ENCODE results near the gene CYB561D2. TPM values are rescaled to one million over a fixed set of nuclear protein-coding genes. Genes with fewer than 3 reads are reported as not detected.

Gene CYB561D2
- total RNA-seq, 2 donors from 2014 or later: 35.6 to 40.8 TPM

DNA sequence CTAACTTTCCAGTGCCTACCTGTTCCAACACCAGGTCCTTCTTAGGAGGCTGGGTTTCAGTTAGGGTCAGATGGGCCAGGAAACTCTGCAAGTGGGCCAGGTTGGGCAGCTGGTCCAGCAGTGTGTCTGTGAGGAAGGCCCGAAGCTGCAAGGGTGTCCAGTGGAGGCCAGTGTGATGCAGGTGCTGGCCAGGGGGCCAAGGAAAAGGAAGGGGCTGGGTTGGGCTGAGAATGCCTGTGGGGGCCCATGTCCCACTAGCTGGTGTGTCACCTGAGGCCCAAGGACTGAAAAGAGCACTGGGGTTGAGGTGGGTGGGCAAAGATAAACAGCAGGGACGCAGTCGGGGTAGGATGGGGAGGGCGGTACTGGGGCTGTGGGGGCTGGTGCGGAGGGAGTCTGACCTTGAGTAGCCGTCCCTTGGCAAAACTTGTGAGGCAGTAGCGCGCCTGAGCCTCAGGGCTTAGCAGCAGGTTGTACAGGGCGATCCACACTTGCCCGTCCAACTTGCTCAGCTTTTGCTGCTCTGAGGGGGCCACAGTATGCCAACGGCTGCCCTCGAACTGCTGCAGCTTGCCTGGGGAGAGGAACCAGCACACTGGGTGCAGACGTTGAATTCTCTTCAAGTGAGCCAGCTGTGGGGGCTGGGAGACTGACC is 8.5 kb upstream of the CYB561D2 start:
- H3K27ac Mint-ChIP-seq: no peak overlapping the region
- H3K36me3 Mint-ChIP-seq (ENCODE audit: low read depth): peaks cover 38% of the 10 kb centered on the region
- H3K27me3 Mint-ChIP-seq: no peaks in the 10 kb centered on the region
- H3K4me3 Mint-ChIP-seq: peak overlapping the region; percentile 98
- peaks cover 16% of the 10 kb centered on the region for H3K4me1 Mint-ChIP-seq
- no peak for ATAC-seq (replicated peaks)
- H3K9me3 Mint-ChIP-seq: no peaks in the 10 kb centered on the region

DNA sequence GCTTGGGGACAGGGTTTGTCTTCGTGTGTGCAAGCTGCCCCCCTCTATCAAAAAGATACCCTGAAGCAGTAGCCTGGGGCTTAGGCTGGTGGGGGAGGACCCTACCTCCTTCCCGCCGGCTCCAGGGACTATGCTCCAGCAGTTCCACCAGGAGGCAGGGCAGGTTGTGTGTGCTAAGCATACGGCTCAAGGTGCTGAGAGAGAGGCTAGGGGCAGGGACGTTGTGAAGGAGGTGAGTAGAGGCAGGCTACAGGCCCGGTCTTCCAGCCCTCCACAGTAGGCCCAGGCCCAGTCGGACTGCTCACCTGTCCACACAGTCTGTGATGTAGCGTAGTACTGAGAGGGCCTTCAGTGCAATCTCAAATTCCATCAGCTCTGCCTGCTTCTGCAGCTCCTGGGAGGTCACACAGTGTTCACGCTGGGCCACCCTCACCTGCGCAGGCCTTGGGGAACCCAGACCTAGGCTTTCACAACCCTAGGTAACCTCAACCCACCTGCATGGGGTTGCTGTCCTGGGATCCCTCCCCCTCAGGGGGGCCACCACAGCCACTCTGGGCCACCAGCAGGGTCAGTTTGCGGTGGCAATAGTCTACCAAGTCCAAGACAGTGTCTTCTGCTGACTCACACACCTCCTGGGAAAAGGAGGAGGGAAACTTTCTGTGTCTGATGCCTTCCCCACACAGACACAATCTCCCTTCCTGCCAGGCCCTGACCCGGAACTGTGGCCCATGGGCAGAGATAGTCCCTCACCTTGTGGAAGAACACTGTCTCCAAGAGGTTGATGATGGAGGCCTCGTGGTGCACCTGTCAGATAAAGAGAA is 7.6 kb upstream of the CYB561D2 start:
- no peak overlapping the region for H3K27ac Mint-ChIP-seq
- no peak for ATAC-seq (replicated peaks)
- peaks cover 19% of the 10 kb centered on the region for H3K4me1 Mint-ChIP-seq
- H3K27me3 Mint-ChIP-seq: no peaks in the 10 kb centered on the region
- no peaks in the 10 kb centered on the region for H3K9me3 Mint-ChIP-seq
- H3K4me3 Mint-ChIP-seq: no peak overlapping the region
- peaks cover 38% of the 10 kb centered on the region for H3K36me3 Mint-ChIP-seq (ENCODE audit: low read depth)

- Mint-ChIP-seq H3K4me1 (peaks cover 16% of the 10 kb centered on the region), H3K4me3 (peak overlapping the region; percentile 80), H3K27me3 (no peaks in the 10 kb centered on the region), H3K27ac (no peak overlapping the region), H3K9me3 (no peaks in the 10 kb centered on the region), H3K36me3 (ENCODE audit: low read depth) (peaks cover 37% of the 10 kb centered on the region)
- no peak for ATAC-seq (replicated peaks)
These were observed 5.7 kb upstream of the CYB561D2 start for GRCh38 chr3:50345008-50345407.

DNA sequence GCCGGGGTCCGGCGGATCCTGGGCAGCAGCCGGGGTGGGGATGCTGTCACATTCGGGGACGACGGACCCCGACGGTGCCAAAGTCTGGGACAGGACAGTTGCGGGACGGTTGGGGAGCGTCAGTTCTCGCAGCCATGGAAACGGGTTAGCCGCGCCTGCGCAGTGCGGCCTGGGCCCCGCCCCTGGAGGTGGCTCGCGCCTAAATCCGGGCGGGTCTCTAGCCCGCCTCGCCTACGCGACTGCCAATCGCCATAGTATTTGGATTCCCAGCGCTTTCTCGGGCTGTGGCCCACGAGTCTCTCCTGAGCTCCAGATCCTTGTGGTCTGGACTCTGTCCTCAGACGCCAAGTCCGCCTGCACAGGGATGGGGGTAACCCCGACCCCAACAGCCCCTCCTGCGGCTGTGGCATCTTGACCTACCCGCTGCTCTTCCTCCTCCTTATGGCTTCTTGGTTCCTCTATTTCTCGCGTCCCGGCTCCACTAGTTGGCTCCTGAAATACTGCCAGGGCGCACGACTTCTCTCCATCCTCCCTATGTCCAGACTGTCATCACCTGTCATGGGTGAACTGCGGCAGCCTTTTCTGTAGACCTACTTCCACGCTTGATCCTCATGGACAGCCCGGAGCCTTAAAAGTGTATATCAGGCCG is 5.0 kb upstream of the CYB561D2 start, which contains the start of gene ZMYND10:
ZMYND10 (minus strand) TSS at position 147 of the 649 bp plus-strand sequence. CDS start 153 bp downstream, outside the sequence.
- H3K36me3 Mint-ChIP-seq (ENCODE audit: low read depth): peaks cover 41% of the 10 kb centered on the region
- no peak within 1 kb of the TSS for H3K27ac Mint-ChIP-seq
- peak; percentile 34 for ATAC-seq (replicated peaks)
- H3K27me3 Mint-ChIP-seq: no peaks in the 10 kb centered on the region
- H3K4me3 Mint-ChIP-seq: peak within 1 kb of the TSS; percentile 80
- H3K9me3 Mint-ChIP-seq: no peaks in the 10 kb centered on the region
- peaks cover 20% of the 10 kb centered on the region for H3K4me1 Mint-ChIP-seq

GRCh38 chr3:50347187-50347813 is 3.4 kb upstream of the CYB561D2 start:
- Mint-ChIP-seq H3K36me3 (ENCODE audit: low read depth) (peaks cover 57% of the 10 kb centered on the region), H3K9me3 (no peaks in the 10 kb centered on the region), H3K4me3 (no peak overlapping the region), H3K27ac (no peak overlapping the region), H3K4me1 (peaks cover 20% of the 10 kb centered on the region), H3K27me3 (no peaks in the 10 kb centered on the region)
- no peak for ATAC-seq (replicated peaks)

DNA sequence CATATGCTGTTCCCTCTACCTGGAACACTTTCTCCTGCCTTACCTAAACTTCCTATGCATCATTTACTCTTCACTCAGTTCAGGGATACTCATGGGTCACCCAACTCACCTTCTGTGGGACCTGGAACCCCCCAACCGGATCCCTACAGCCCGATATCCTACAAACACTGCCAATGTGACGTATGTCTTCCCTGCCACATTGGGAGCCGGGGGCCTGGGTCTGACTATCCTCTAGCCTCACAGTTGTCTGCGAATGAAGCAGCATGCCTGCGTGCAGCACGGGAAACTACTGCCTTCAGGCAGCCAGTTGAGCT is 492 bp upstream of the CYB561D2 start:
- H3K4me3 Mint-ChIP-seq: peak overlapping the region; percentile 98
- peaks cover 82% of the 10 kb centered on the region for H3K36me3 Mint-ChIP-seq (ENCODE audit: low read depth)
- H3K4me1 Mint-ChIP-seq: peaks cover 20% of the 10 kb centered on the region
- ATAC-seq (replicated peaks): no peak
- H3K27ac Mint-ChIP-seq: peak overlapping the region; percentile 97
- no peaks in the 10 kb centered on the region for H3K27me3 Mint-ChIP-seq
- H3K9me3 Mint-ChIP-seq: no peaks in the 10 kb centered on the region

DNA sequence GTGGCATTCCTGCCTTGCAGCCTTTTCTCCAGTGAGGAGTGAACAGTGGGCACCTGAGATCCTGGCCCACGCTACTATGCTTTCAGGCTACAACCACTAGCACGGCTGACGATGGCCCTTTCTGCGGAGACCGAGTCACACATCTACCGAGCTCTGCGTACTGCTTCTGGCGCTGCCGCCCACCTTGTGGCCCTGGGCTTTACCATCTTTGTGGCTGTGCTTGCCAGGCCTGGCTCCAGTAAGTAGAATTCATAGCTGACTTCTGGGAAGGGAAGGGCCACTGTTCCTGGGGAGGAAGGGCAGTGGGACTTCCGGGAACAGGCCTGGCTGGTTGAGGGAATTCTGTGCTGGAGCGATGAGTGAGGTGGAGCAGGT is 648 bp downstream of the CYB561D2 start:
- peak overlapping the region; percentile 97 for H3K27ac Mint-ChIP-seq
- H3K4me1 Mint-ChIP-seq: peaks cover 15% of the 10 kb centered on the region
- peaks cover 87% of the 10 kb centered on the region for H3K36me3 Mint-ChIP-seq (ENCODE audit: low read depth)
- peak; percentile 9 for ATAC-seq (replicated peaks)
- peak overlapping the region; percentile 98 for H3K4me3 Mint-ChIP-seq
- H3K9me3 Mint-ChIP-seq: no peaks in the 10 kb centered on the region
- no peaks in the 10 kb centered on the region for H3K27me3 Mint-ChIP-seq

DNA sequence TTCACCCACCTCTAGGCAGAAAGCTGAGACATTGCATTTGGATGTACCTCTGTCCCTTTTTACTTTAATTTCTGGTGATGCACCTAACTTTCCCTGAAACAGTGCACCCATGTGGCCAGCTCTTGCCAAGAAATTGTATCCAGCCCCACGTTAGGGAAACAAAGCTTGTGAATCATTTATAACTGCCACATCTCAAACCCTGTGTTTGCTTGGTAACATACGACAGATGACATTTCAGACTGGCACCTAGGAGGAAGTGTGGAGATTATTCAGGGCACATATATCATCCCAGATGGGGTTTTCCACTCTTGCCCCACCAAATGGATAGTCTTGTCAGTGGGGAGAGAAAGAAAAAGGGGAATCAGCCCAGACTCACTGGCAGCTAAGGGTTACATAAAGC is 2.1 kb downstream of the CYB561D2 start:
- Mint-ChIP-seq H3K27me3 (no peaks in the 10 kb centered on the region), H3K4me1 (peaks cover 17% of the 10 kb centered on the region), H3K9me3 (no peaks in the 10 kb centered on the region), H3K27ac (no peak overlapping the region), H3K36me3 (ENCODE audit: low read depth) (peaks cover 84% of the 10 kb centered on the region), H3K4me3 (peak overlapping the region; percentile 16)
- no peak for ATAC-seq (replicated peaks)

DNA sequence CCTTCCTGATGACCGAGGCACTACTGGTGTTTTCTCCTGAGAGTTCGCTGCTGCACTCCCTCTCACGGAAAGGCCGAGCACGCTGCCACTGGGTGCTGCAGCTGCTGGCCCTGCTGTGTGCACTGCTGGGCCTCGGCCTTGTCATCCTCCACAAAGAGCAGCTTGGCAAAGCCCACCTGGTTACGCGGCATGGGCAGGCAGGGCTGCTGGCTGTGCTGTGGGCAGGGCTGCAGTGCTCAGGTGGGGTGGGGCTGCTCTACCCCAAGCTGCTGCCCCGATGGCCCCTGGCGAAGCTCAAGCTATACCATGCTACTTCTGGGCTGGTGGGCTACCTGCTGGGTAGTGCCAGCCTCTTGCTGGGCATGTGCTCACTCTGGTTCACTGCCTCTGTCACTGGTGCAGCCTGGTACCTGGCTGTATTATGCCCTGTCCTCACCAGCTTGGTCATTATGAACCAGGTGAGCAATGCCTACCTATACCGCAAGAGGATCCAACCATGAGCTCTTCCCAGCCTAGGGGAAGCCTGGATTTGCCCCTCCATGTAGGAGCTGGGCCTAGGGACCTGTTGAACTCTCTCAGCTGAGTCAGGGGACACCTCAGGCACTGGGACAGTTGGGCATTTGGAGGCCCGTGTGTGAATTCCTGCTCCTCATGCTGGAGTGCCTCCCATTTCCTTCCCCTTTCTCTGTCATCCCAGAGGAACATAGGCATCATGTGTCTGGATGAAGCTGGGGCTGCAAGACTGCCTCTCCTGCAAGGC is 2.8 kb downstream of the CYB561D2 start:
- no peak for ATAC-seq (replicated peaks)
- Mint-ChIP-seq H3K9me3 (no peaks in the 10 kb centered on the region), H3K4me1 (peaks cover 24% of the 10 kb centered on the region), H3K27ac (no peak overlapping the region), H3K27me3 (no peaks in the 10 kb centered on the region), H3K4me3 (peak overlapping the region; percentile 16), H3K36me3 (ENCODE audit: low read depth) (peaks cover 84% of the 10 kb centered on the region)

DNA sequence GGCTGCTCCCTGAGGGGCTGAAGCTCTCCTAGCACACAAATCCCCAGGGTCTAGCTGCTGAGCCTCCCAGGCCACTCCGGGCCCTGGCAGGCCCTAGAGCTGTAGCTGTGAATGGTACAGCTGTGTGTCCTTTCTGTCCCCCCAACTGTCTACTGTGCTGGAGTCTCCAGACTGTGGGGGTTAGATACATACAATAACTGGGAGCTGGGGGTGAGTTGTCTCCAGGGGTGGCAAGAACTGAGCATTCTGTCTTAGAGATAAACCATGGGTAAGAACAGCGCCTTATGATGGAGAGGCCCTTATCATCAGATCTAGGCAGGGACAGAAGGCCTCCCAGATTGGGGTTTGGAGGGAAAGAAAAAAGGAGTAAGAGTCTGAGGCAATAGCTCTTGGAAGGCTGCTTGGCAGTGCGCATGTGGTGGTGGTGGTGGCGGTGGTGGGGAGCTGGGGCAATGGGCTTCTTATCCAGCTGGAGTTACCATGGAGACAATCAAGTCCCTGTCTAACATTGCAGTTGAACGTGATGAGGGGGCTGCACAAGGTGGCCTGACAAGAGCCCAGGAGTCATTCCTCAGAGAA is 3.6 kb downstream of the CYB561D2 start:
- peak overlapping the region; percentile 16 for H3K27ac Mint-ChIP-seq
- H3K9me3 Mint-ChIP-seq: no peaks in the 10 kb centered on the region

DNA sequence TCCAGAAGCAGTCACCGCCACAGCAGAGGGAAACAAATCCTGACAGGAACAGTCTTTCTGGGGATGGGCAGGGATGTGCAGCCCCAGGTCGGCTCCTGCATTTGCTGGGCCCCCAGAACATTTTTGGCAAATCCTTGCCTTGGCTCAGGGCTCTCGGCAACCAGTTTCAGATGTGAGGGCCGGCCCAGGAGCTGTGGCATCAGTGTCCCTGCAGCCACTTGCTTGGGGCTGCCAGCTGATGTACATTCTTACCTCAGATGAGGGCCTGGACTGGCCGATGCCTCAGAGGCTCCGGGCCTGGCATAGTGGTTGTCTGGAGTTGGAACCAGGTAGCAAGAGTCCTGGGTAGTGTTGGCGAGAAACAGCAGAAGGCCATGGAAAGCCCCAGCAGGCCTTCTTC is 4.2 kb downstream of the CYB561D2 start:
- ATAC-seq (replicated peaks): no peak
- Mint-ChIP-seq H3K36me3 (ENCODE audit: low read depth) (peaks cover 81% of the 10 kb centered on the region), H3K27me3 (no peaks in the 10 kb centered on the region), H3K4me3 (no peak overlapping the region), H3K4me1 (peaks cover 21% of the 10 kb centered on the region), H3K9me3 (no peaks in the 10 kb centered on the region), H3K27ac (no peak overlapping the region)

More for the DNA sequence above, 3.6 kb downstream of the CYB561D2 start:
- Mint-ChIP-seq H3K4me1 (peaks cover 23% of the 10 kb centered on the region), H3K4me3 (no peak overlapping the region), H3K36me3 (ENCODE audit: low read depth) (peaks cover 82% of the 10 kb centered on the region), H3K27me3 (no peaks in the 10 kb centered on the region)
- no peak for ATAC-seq (replicated peaks)

DNA sequence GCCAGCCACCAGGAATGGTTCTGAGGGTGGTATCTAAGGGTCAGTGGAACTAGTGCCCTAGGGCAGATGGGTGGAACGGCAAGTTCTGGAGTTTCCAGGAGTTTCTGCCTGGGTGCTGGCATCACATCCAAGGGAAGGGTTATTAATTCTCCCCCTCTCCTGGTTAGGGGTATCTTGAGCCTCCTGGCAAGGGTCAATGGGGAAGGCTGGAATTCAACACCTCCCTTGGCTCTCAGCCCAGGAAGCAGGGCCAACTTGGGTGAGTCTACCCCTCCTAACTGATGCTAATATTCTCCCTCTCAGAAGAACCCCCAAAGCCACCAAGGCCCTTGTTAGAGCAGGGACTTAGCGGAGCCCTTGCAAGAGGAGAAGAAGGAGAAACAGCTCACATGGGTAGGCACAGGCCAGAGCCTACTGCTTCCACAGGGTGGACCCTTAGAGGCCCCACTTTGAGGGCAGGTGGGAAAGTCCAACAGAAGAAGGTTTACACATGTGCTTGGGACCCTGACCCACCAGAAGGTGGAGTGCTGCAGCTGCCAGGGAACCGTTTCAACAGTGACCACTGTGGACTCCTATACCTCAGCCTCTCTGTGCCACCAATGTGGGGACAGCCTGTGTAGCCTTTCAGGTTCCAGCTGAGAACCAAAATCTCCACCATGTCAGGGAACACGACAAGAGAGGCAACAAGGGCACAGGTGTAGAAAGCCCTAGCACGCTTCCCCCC is 5.3 kb downstream of the CYB561D2 start:
- Mint-ChIP-seq H3K4me1 (peaks cover 15% of the 10 kb centered on the region), H3K27me3 (no peaks in the 10 kb centered on the region), H3K36me3 (ENCODE audit: low read depth) (peaks cover 70% of the 10 kb centered on the region), H3K27ac (peak overlapping the region; percentile 97), H3K4me3 (peak overlapping the region; percentile 93), H3K9me3 (no peaks in the 10 kb centered on the region)
- ATAC-seq (replicated peaks): no peak

GRCh38 chr3:50356553-50356952 is 5.9 kb downstream of the CYB561D2 start:
- ATAC-seq (replicated peaks): no peak
- H3K9me3 Mint-ChIP-seq: no peaks in the 10 kb centered on the region
- peaks cover 64% of the 10 kb centered on the region for H3K36me3 Mint-ChIP-seq (ENCODE audit: low read depth)
- no peaks in the 10 kb centered on the region for H3K27me3 Mint-ChIP-seq
- H3K4me3 Mint-ChIP-seq: peak overlapping the region; percentile 93
- peak overlapping the region; percentile 97 for H3K27ac Mint-ChIP-seq
- peaks cover 15% of the 10 kb centered on the region for H3K4me1 Mint-ChIP-seq

Data from activated T-helper 17 cell treated with anti-CD3 and anti-CD28 coated beads, Interleukin-2, amount 50 U/mL, for 72 hours (primary cell).